ENCODE measurements around the gene OMD. TPM values are rescaled to one million over a fixed set of nuclear protein-coding genes. Genes with fewer than 3 reads are reported as not detected.

OMD gene
- total RNA-seq, 4 donors from 2014 or later = 2.3 to 14.0 (median 4.9) TPM

DNA sequence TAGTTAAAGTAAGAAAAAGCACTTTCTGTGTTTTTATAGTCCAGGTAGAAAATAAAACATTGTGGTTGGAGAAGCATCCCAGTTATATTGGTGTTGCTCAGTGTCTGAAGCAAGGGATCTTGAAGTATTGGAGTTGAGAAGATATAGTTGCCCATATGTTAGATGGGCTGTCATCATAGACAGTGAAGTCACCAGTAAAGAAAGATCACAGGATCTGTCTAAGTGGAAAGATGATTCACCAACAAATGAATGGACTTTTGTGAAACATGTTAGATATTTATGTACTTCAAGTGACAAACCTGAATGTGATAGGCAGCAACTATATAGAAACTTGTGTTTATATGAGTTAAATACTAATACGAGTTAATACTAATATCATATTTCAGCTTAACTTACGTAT lies 31.6 kb downstream of the OMD start:
- 83 to 84% methylated on average over 2 of the region's 2 CpGs for WGBS, 2 donors
- H3K4me3 ChIP-seq (ENCODE audit: low read depth, poor library complexity, severe bottlenecking) = no peak overlapping the region
- TF ChIP-seq, protein P1, sequence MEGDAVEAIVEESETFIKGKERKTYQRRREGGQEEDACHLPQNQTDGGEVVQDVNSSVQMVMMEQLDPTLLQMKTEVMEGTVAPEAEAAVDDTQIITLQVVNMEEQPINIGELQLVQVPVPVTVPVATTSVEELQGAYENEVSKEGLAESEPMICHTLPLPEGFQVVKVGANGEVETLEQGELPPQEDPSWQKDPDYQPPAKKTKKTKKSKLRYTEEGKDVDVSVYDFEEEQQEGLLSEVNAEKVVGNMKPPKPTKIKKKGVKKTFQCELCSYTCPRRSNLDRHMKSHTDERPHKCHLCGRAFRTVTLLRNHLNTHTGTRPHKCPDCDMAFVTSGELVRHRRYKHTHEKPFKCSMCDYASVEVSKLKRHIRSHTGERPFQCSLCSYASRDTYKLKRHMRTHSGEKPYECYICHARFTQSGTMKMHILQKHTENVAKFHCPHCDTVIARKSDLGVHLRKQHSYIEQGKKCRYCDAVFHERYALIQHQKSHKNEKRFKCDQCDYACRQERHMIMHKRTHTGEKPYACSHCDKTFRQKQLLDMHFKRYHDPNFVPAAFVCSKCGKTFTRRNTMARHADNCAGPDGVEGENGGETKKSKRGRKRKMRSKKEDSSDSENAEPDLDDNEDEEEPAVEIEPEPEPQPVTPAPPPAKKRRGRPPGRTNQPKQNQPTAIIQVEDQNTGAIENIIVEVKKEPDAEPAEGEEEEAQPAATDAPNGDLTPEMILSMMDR (IDR thresholded peaks at IDR 0.05) = no peak
- no peak for TF ChIP-seq POLR2A (IDR thresholded peaks at IDR 0.05)
- no peak for DNase-seq (ENCODE audit: low spot score in 2 of 2)
- intact Hi-C loops (cut with DNase I; ENCODE audit: low total_unique reads) = no loop called here

DNA sequence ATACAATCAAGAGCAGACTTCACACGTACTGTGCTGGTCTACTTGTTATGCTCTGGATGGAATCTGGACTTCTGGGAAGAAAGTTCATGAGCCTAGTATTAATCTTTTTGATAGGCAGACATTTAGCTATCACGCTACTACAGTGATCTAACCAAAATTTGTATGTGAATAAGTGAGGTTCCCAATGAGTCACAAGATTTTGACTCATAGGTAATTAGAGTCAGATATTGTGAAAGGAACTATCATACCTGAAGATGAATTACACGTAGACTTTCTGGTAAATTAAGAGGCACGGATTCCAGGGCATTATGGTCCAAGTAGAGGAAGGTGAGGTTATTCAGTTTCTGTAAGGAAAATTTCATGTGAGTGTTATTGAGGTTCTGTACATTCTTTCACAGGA lies 38.3 kb downstream of the OMD start:
- DNase-seq (ENCODE audit: low spot score in 2 of 2) = no peak
- intact Hi-C loops (cut with DNase I; ENCODE audit: low total_unique reads) = no loop called here
- no peak overlapping the region for H3K4me3 ChIP-seq (ENCODE audit: low read depth, poor library complexity, severe bottlenecking)
- TF ChIP-seq, protein P1 (IDR thresholded peaks at IDR 0.05) = no peak
- TF ChIP-seq POLR2A (IDR thresholded peaks at IDR 0.05) = no peak
- WGBS, 2 donors = 58 to 71% methylated on average over 4 of the region's 4 CpGs

DNA sequence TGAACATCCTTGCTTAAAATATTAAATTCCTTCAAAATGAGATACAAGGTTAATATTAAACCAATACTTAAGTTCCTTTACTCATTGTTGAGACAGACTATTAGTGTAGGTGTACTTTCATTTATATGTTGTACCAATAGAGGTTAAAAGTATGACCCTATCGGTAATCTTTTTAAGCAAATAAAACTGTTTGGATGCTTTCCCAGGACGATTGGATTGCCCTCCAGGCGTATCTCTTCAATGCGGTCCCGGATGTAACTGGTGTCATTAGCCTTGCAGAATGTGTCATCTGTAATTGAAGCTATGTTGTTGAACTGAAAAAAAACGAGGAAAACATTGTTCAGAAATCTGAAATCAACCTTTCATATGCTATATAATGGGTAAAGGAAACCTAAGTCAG lies 38.8 kb downstream of the OMD start:
- DNase-seq (ENCODE audit: low spot score in 2 of 2) = no peak
- intact Hi-C loops (cut with DNase I; ENCODE audit: low total_unique reads) = no loop called here
- WGBS, 2 donors = 44 to 46% methylated on average over 6 of the region's 6 CpGs
- TF ChIP-seq, protein P1 (IDR thresholded peaks at IDR 0.05) = no peak
- TF ChIP-seq POLR2A (IDR thresholded peaks at IDR 0.05) = no peak
- H3K4me3 ChIP-seq (ENCODE audit: low read depth, poor library complexity, severe bottlenecking) = no peak overlapping the region

DNA sequence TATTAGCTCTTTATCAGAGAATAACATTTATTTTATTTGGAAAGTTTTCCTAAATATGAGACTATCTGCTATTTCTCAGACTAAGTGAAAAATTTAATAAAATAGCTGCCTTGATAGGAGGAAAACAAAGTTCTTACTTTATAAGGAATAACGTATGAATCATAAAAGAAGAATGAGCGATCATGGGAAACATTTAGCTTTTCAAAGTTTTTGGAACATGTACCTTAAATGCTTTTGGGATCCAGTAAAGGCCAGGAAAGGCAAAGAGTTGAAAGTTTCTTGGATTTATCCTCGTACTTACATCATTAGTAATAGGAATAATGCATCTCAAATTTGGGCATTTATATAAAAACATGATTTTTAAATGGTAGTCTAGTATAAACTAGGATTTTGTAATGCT lies 39.3 kb downstream of the OMD start:
- intact Hi-C loops (cut with DNase I; ENCODE audit: low total_unique reads) = no loop called here
- DNase-seq (ENCODE audit: low spot score in 2 of 2) = no peak
- TF ChIP-seq POLR2A (IDR thresholded peaks at IDR 0.05) = no peak
- TF ChIP-seq, protein P1 (IDR thresholded peaks at IDR 0.05) = no peak
- H3K4me3 ChIP-seq (ENCODE audit: low read depth, poor library complexity, severe bottlenecking) = no peak overlapping the region
- WGBS, 2 donors = 77 to 85% methylated on average over 3 of the region's 3 CpGs

DNA sequence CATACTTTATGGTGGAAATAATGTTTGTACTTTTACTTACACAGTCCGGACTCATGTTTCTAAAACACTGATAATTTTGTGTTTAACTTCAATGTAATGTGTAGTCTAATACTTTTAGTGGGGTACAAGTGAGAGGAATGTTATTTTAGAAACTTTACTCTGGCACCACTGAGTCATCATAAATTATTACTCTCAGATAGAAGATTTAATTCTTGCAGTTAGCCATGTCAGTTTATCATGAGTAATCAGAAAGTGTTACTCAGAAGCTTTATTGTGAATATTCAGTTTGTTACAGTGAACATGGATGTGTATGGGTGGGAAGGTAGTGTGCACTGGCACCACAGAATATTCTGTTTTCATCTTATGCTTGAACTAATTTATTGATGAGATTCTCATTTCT lies 39.9 kb downstream of the OMD start:
- no peak for DNase-seq (ENCODE audit: low spot score in 2 of 2)
- no peak for TF ChIP-seq POLR2A (IDR thresholded peaks at IDR 0.05)
- TF ChIP-seq, protein P1 (IDR thresholded peaks at IDR 0.05) = no peak
- intact Hi-C loops (cut with DNase I; ENCODE audit: low total_unique reads) = no loop called here
- no peak overlapping the region for H3K4me3 ChIP-seq (ENCODE audit: low read depth, poor library complexity, severe bottlenecking)
- 93 to 96% methylated on average over 1 of the region's 1 CpG for WGBS, 2 donors

DNA sequence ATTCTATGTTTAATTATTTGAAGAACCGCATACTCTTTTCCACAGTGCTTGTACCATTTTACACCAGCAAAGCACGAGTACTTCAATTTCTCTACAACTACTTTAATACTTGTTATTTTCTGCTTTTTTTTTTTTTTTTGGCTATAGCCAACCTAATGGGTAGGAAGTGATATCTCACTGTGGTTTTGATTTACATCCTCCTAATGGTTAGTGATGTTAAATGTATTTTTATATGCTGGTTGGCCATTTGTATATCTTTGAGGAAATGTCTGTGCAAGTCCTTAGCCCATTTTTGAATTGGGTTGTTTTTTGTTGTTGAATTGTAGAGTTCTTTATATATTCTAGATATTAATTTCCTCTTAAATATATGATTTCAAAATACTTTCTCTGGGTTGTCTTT lies 42.5 kb downstream of the OMD start:
- no peak for DNase-seq (ENCODE audit: low spot score in 2 of 2)
- 83 to 99% methylated on average over 2 of the region's 2 CpGs for WGBS, 2 donors
- intact Hi-C loops (cut with DNase I; ENCODE audit: low total_unique reads) = no loop called here
- H3K4me3 ChIP-seq (ENCODE audit: low read depth, poor library complexity, severe bottlenecking) = no peak overlapping the region
- TF ChIP-seq, protein P1 (IDR thresholded peaks at IDR 0.05) = no peak
- no peak for TF ChIP-seq POLR2A (IDR thresholded peaks at IDR 0.05)

Measured in lower leg skin (tissue), 4 donors.